ENCODE results near the gene SMG6.

The SMG6 gene

DNA sequence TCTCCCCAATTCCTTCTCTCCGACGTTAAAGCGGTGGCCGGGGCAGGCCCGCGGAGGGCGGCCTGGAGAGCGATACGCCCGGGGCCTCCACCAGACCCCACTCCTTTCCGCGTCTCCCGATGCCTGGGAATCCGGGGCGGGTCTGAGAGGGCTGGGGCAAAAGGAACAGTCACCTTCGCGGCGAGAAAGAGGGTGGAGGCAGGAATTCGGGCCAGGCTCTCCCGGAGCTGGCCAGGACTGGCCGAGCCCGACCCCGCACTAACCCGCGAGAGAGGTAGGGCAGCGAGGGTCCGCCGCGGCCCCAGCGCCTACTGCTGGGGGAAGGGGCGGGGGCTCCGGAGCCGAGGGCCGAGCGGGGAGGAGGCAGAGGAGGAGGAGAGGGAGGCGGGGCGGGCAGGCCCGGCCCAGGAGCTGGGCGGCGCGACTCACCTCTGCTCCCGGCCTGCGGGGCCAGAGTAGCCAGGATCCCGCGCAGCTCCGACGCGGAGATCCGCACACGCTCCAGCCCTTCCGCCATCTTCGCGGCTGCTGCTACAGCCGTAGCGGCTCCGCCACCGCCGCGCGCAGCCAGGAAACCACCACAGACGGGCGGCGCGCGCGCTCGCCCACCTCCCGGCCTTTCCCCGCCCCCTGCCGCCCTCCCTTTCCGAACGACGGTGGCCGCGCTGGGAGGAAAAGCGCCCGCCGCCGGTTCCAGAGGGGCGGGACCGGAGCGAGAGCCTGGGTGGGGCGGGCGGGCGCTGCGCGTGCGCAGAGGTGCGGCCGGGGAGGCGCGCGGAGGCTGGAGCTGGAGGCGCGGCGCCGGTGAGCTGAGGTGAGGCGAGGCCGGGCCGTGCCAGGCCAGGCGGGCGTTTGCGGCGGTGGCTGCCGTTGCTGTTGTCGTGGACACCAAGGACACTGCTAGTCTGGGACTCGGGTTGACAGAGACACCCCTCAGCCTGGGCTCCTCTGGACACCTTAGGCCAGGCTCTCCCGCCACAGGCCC is at the start of gene SMG6, which contains the start of gene SRR:
Gene SMG6 (minus strand): TSS at position 582 of the 985 bp plus-strand sequence. CDS start 65 bp downstream, at position 517.
Gene SRR (plus strand): TSS at position 747 of the 985 bp plus-strand sequence. CDS start 11,611 bp downstream, outside the sequence.
- peaks cover 21% of the 10 kb centered on the region for H3K36me3 ChIP-seq (ENCODE audit: control insufficient read depth, insufficient read depth, low read length)
- peak within 1 kb of the TSS; percentile 80 for H3K9ac ChIP-seq (ENCODE audit: low read depth, low read length)
- H3K9me3 ChIP-seq (ENCODE audit: control insufficient read depth, insufficient read depth, low read length), result no peaks in the 10 kb centered on the region
- peak within 1 kb of the TSS; percentile 88 for H3K4me3 ChIP-seq (ENCODE audit: low read depth, low read length)
- no peaks in the 10 kb centered on the region for H3K27me3 ChIP-seq (ENCODE audit: control insufficient read depth, insufficient read depth, low read length)
- H3K4me1 ChIP-seq (ENCODE audit: control insufficient read depth, insufficient read depth, low read length), result 0 out of 2 replicates have a peak, but pooled peaks cover 2% of the 10 kb centered on the region
- H3K27ac ChIP-seq (ENCODE audit: low read depth, low read length), result peak within 1 kb of the TSS; percentile 97

DNA sequence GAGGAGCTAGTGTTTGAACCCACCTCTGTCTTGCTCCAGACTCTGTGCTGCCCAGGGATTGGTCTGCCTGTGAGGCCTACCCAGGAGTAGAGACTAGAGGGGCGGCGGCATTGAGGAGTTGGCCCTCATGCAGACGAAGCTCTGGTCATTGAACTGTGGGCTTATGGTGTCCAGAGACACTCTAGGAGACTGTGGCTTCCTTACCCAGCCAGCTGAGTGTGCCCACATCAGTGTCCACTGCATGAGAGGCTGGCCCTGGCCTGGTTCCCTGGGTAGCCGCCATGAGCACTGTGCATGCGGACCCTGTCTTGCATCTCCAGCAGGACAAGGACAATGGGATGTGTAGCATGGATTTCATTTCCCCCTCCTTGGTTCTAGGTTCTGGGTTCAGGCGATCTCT is 47.7 kb upstream of the SMG6 start:
- no peak overlapping the region for H3K27ac ChIP-seq (ENCODE audit: low read depth, low read length)
- no peaks in the 10 kb centered on the region for H3K36me3 ChIP-seq (ENCODE audit: control insufficient read depth, insufficient read depth, low read length)
- H3K4me3 ChIP-seq (ENCODE audit: low read depth, low read length), result no peak overlapping the region
- no peak overlapping the region for H3K9ac ChIP-seq (ENCODE audit: low read depth, low read length)
- H3K27me3 ChIP-seq (ENCODE audit: control insufficient read depth, insufficient read depth, low read length), result no peaks in the 10 kb centered on the region
- no peaks in the 10 kb centered on the region for H3K9me3 ChIP-seq (ENCODE audit: control insufficient read depth, insufficient read depth, low read length)
- H3K4me1 ChIP-seq (ENCODE audit: control insufficient read depth, insufficient read depth, low read length), result peaks cover 21% of the 10 kb centered on the region

DNA sequence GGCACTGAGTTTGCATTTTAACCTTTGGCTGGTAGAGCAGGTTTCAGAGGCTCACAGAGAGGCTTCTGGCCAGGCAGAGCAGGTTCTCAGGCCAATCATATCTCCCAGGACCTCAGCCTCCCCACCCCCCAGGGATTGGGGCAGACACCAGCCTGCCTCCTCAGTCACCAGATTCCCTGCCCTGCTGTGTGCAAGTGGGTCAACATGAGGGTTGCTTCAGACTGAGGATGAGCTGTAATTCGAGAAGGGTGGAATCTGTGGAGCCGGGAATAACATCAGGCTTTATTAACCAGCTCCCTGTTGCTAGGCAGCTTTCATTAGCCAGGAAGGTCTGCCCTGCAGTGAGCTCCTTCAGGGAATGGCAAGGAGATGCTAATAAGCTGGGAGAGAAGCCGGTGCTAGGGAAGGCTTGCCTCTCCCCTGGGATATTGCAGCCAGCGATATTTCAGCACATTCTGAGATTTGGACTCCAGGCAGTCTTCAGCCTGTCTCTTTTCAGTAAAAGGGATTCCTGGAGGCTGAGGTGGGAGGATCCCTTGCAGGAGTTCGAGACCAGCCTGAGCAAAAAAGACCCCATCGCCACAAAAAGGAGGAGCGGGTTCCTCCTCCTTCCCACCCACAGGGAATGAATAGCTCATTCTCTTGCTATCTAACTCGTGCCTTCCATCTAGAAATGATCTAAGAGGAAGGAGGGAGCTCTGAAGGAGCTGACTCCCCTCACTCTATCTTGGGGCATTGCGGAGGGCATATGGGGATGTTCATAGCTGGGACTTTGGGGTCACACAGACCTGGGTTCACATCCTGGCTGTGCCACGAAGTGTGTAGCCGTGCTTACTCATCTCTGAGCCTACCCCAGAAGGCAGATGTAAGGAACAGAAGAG is 44.5 kb upstream of the SMG6 start:
- Histone ChIP-seq H3K4me1 (ENCODE audit: control insufficient read depth, insufficient read depth, low read length) (peaks cover 21% of the 10 kb centered on the region), H3K4me3 (ENCODE audit: low read depth, low read length) (peak overlapping the region; percentile 28; the same call in 1 of the 2 replicates), H3K27me3 (ENCODE audit: control insufficient read depth, insufficient read depth, low read length) (no peaks in the 10 kb centered on the region), H3K27ac (ENCODE audit: low read depth, low read length) (peak overlapping the region; percentile 88), H3K9ac (ENCODE audit: low read depth, low read length) (peak overlapping the region; percentile 38), H3K9me3 (ENCODE audit: control insufficient read depth, insufficient read depth, low read length) (no peaks in the 10 kb centered on the region), H3K36me3 (ENCODE audit: control insufficient read depth, insufficient read depth, low read length) (peaks cover 19% of the 10 kb centered on the region)

DNA sequence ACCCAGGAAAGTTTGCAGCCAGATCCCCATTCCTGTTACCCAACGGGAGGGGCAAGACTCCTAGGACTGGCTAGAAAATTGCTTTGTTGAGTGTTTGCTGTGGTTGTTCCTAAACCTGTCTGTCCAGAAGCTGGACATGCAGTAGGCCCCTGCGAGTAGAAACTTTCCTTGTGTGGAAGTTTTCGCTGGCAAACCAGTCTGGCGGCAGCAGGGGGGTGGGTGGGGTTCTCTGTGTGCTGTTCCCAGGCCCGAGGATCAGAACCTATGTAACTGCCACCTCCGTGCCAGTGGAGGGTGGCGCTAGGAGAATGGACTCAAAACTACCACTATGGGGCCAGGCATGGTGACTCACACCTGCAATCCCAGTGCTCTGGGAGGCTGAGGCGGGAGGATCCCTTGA is 42.9 kb upstream of the SMG6 start:
- no peak overlapping the region for H3K9ac ChIP-seq (ENCODE audit: low read depth, low read length)
- H3K9me3 ChIP-seq (ENCODE audit: control insufficient read depth, insufficient read depth, low read length), result no peaks in the 10 kb centered on the region
- H3K36me3 ChIP-seq (ENCODE audit: control insufficient read depth, insufficient read depth, low read length), result peaks cover 28% of the 10 kb centered on the region
- peaks cover 13% of the 10 kb centered on the region for H3K4me1 ChIP-seq (ENCODE audit: control insufficient read depth, insufficient read depth, low read length)
- H3K27me3 ChIP-seq (ENCODE audit: control insufficient read depth, insufficient read depth, low read length), result no peaks in the 10 kb centered on the region
- H3K27ac ChIP-seq (ENCODE audit: low read depth, low read length), result peak overlapping the region; percentile 33
- H3K4me3 ChIP-seq (ENCODE audit: low read depth, low read length), result no peak overlapping the region

DNA sequence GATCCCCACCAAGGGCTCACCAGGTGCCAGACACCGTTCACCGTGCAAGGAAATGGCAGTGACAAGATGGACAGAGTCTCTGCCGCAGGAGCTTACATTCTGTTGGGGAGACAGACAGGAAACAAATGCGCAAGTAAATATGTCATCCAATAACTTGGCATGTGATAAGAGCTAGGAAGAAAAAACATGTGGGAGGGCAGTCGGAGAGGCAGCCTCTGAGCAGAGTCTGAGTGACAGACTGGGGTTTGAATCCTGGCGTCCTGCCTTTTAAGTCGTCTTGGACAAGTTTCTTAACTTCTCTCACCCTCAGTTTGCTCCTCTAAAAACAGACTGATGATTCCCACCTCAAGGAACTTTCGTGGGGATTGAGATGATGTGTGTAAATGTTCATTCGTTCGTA is 40.9 kb upstream of the SMG6 start:
- H3K27me3 ChIP-seq (ENCODE audit: control insufficient read depth, insufficient read depth, low read length), result no peaks in the 10 kb centered on the region
- no peak overlapping the region for H3K9ac ChIP-seq (ENCODE audit: low read depth, low read length)
- peaks cover 13% of the 10 kb centered on the region for H3K4me1 ChIP-seq (ENCODE audit: control insufficient read depth, insufficient read depth, low read length)
- H3K9me3 ChIP-seq (ENCODE audit: control insufficient read depth, insufficient read depth, low read length), result no peaks in the 10 kb centered on the region
- H3K27ac ChIP-seq (ENCODE audit: low read depth, low read length), result no peak overlapping the region
- H3K36me3 ChIP-seq (ENCODE audit: control insufficient read depth, insufficient read depth, low read length), result peaks cover 32% of the 10 kb centered on the region
- H3K4me3 ChIP-seq (ENCODE audit: low read depth, low read length), result no peak overlapping the region

DNA sequence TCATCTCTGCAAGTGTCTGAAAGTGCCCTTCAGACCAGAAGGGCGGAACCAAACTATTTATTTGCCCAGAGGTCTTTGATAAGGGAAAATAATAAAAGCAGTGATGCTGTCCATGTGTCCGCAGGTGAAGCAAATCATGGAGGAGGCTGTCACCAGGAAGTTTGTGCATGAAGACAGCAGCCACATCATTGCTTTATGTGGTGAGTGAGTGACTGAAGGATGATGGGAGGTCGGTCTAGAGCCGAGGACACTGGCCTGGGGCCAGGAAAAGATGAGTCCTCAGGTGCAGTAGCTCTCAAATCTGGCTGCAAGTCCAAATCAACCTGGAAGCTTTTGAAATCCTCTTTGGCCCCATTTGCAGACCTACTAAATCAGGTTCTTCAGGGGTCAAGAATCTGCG is 39.8 kb upstream of the SMG6 start:
- H3K4me3 ChIP-seq (ENCODE audit: low read depth, low read length), result no peak overlapping the region
- H3K27ac ChIP-seq (ENCODE audit: low read depth, low read length), result no peak overlapping the region
- H3K9ac ChIP-seq (ENCODE audit: low read depth, low read length), result no peak overlapping the region
- H3K27me3 ChIP-seq (ENCODE audit: control insufficient read depth, insufficient read depth, low read length), result no peaks in the 10 kb centered on the region
- H3K9me3 ChIP-seq (ENCODE audit: control insufficient read depth, insufficient read depth, low read length), result no peaks in the 10 kb centered on the region
- peaks cover 32% of the 10 kb centered on the region for H3K36me3 ChIP-seq (ENCODE audit: control insufficient read depth, insufficient read depth, low read length)
- H3K4me1 ChIP-seq (ENCODE audit: control insufficient read depth, insufficient read depth, low read length), result peaks cover 11% of the 10 kb centered on the region

DNA sequence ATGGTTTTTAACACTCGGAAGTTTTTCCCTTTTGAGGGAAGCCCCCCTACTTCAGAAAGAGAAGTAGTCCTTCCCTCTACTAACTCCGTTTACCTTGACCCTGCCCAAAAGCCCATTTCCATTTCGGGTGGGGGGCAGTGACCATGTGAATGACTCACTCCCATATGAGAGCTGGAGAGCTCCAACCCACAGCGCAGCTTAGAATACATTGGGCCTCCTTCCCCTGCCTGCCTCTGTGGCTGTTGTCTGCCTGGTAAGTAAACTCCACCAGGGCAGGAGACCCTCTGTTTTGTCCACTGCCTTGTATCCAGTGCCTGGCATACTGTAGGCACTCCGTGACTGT is 34.7 kb upstream of the SMG6 start:
- Histone ChIP-seq H3K4me3 (ENCODE audit: low read depth, low read length) (peak overlapping the region; percentile 96), H3K27ac (ENCODE audit: low read depth, low read length) (peak overlapping the region; percentile 67), H3K9me3 (ENCODE audit: control insufficient read depth, insufficient read depth, low read length) (no peaks in the 10 kb centered on the region), H3K4me1 (ENCODE audit: control insufficient read depth, insufficient read depth, low read length) (peaks cover 21% of the 10 kb centered on the region), H3K36me3 (ENCODE audit: control insufficient read depth, insufficient read depth, low read length) (peaks cover 38% of the 10 kb centered on the region), H3K9ac (ENCODE audit: low read depth, low read length) (peak overlapping the region; percentile 38; the same call in 1 of the 2 replicates), H3K27me3 (ENCODE audit: control insufficient read depth, insufficient read depth, low read length) (no peaks in the 10 kb centered on the region)

DNA sequence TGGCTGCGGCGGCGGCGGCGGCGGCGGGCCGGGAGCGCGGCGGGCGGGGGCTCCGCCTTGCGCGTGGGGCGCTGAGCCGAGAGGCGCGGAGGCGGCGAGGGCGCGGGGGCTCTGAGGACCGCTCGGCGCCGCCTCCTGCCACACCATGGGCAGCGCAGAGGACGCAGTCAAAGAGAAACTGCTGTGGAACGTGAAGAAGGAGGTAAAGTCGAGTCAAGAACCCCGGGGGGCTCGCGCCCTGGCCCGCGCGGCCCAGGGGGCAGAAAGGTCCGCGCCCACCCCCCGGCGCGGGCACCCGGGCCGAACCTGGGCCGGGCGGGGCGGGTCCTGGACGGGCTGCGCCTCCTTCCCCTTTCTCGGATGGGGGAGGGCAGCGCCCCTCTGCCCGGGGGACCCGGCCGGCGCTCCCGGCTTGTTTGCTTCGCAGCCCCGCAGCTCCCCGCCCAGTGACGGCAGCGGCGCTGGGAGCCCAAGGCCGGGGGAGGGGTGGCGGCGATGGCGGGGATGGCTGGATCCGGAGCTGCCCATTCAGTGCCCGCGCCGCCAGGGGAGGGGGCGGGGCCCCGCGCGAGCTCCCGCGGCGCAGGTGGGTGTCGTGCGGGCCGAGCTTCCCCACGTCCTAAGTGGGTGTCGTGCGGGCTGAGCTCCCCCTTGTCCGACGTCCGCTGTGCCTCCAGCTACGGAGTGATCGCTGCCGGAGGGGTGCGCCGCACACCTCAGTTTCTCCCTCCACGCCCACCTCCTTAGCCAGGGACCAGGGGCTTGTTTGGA is 34.1 kb upstream of the SMG6 start:
- Histone ChIP-seq H3K27me3 (ENCODE audit: control insufficient read depth, insufficient read depth, low read length) (no peaks in the 10 kb centered on the region), H3K4me3 (ENCODE audit: low read depth, low read length) (peak overlapping the region; percentile 96), H3K4me1 (ENCODE audit: control insufficient read depth, insufficient read depth, low read length) (peaks cover 21% of the 10 kb centered on the region), H3K27ac (ENCODE audit: low read depth, low read length) (peak overlapping the region; percentile 67), H3K9me3 (ENCODE audit: control insufficient read depth, insufficient read depth, low read length) (no peaks in the 10 kb centered on the region), H3K36me3 (ENCODE audit: control insufficient read depth, insufficient read depth, low read length) (peaks cover 40% of the 10 kb centered on the region), H3K9ac (ENCODE audit: low read depth, low read length) (peak overlapping the region; percentile 38; the same call in 1 of the 2 replicates)

DNA sequence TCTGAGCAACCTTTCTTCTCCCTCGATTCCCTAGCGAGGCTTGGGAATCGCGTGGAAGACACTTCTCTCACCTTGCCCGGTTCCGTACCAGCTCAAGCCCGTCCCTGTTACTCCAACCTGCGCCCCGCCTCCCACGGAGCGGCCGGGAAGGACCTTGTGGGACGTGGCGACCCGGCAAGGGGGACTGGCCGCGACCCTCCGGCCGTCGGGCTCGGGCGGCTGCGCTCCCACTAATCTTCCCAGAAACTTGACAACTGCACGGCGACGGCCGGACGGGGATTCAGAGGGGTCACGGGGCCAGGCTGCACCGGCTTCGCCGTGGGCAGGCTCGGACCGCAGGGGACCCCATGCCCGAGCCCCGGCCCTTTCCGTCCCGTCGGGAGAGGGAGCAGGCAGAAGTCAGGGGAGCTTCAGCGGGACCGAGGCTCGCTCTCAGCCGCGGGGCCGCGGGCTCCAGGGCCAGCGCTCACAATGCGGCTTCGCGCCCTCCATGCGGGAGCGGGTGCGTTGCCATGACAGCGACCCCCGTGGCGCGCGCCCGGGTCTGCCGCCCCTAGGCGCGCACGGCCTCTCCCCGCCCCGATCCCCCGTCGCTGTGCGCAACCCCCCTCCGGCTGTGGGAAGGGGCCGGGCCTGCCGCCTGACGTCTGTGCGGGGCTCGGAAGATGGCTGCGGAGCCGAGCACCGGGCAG is 33.4 kb upstream of the SMG6 start, which contains the start of gene SGSM2:
Gene SGSM2 (plus strand): TSS at position 650 of the 692 bp plus-strand sequence. CDS start 188 bp downstream, outside the sequence.
- peaks cover 43% of the 10 kb centered on the region for H3K36me3 ChIP-seq (ENCODE audit: control insufficient read depth, insufficient read depth, low read length)
- peaks cover 21% of the 10 kb centered on the region for H3K4me1 ChIP-seq (ENCODE audit: control insufficient read depth, insufficient read depth, low read length)
- H3K9ac ChIP-seq (ENCODE audit: low read depth, low read length), result peak within 1 kb of the TSS; percentile 38; the same call in 1 of the 2 replicates
- no peaks in the 10 kb centered on the region for H3K27me3 ChIP-seq (ENCODE audit: control insufficient read depth, insufficient read depth, low read length)
- H3K9me3 ChIP-seq (ENCODE audit: control insufficient read depth, insufficient read depth, low read length), result no peaks in the 10 kb centered on the region
- peak within 1 kb of the TSS; percentile 93 for H3K27ac ChIP-seq (ENCODE audit: low read depth, low read length)
- H3K4me3 ChIP-seq (ENCODE audit: low read depth, low read length), result peak within 1 kb of the TSS; percentile 96

Data from HUES48 (cell line).